ENCODE results near the gene IGFBP4.

The IGFBP4 gene

DNA sequence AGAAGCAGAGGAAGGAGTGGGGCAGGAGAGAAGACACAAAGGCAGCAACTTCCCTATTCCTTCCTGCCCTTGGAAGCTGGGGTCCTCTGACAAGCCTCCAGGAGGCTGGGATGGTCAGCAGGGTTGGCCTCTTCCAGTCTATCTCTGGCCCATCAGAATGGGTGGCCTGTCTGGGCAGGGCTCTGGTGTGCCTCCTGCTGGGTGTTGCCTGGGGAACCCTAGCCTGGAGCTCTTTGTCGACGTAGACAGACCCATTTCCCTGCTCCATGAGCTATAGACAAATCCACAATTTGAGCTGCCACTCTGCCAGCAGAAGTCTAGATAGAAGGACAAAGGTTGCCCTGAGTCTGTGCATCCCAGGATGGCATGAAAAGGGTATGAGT, 11.4 kb downstream of the IGFBP4 start:
- DNase-seq (ENCODE audit: low spot score), result no peak
- in situ Hi-C loops (cut with MboI; ENCODE audit: low pct_unique_long_range_greater_than_20kb, low sequenced_read_pairs, unreplicated experiment), result no loop called here
- TF ChIP-seq CTCF (IDR thresholded peaks at IDR 0.05; ENCODE audit: extremely low read depth, insufficient read depth, missing control alignments), result no peak

DNA sequence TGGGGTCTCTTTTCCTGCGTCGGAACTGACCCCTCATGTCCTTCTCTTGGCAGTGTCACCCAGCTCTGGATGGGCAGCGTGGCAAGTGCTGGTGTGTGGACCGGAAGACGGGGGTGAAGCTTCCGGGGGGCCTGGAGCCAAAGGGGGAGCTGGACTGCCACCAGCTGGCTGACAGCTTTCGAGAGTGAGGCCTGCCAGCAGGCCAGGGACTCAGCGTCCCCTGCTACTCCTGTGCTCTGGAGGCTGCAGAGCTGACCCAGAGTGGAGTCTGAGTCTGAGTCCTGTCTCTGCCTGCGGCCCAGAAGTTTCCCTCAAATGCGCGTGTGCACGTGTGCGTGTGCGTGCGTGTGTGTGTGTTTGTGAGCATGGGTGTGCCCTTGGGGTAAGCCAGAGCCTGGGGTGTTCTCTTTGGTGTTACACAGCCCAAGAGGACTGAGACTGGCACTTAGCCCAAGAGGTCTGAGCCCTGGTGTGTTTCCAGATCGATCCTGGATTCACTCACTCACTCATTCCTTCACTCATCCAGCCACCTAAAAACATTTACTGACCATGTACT, 13.2 kb downstream of the IGFBP4 start:
- DNase-seq (ENCODE audit: low spot score), result no peak
- TF ChIP-seq CTCF (IDR thresholded peaks at IDR 0.05; ENCODE audit: extremely low read depth, insufficient read depth, missing control alignments), result no peak
- in situ Hi-C loops (cut with MboI; ENCODE audit: low pct_unique_long_range_greater_than_20kb, low sequenced_read_pairs, unreplicated experiment), result no loop called here

GRCh38 chr17:40457369-40457768, 14.1 kb downstream of the IGFBP4 start:
- in situ Hi-C loops (cut with MboI; ENCODE audit: low pct_unique_long_range_greater_than_20kb, low sequenced_read_pairs, unreplicated experiment), result no loop called here
- DNase-seq (ENCODE audit: low spot score), result no peak
- no peak for TF ChIP-seq CTCF (IDR thresholded peaks at IDR 0.05; ENCODE audit: extremely low read depth, insufficient read depth, missing control alignments)

GRCh38 chr17:40457964-40458791, 14.9 kb downstream of the IGFBP4 start:
- in situ Hi-C loops (cut with MboI; ENCODE audit: low pct_unique_long_range_greater_than_20kb, low sequenced_read_pairs, unreplicated experiment), result no loop called here
- DNase-seq (ENCODE audit: low spot score), result no peak
- no peak for TF ChIP-seq CTCF (IDR thresholded peaks at IDR 0.05; ENCODE audit: extremely low read depth, insufficient read depth, missing control alignments)

- DNase-seq (ENCODE audit: low spot score), result no peak
- TF ChIP-seq CTCF (IDR thresholded peaks at IDR 0.05; ENCODE audit: extremely low read depth, insufficient read depth, missing control alignments), result no peak
- in situ Hi-C loops (cut with MboI; ENCODE audit: low pct_unique_long_range_greater_than_20kb, low sequenced_read_pairs, unreplicated experiment), result no loop called here
Measured at GRCh38 chr17:40458851-40459482, 15.7 kb downstream of the IGFBP4 start.

GRCh38 chr17:40459636-40460603, 16.7 kb downstream of the IGFBP4 start:
- in situ Hi-C loops (cut with MboI; ENCODE audit: low pct_unique_long_range_greater_than_20kb, low sequenced_read_pairs, unreplicated experiment), result no loop called here
- no peak for TF ChIP-seq CTCF (IDR thresholded peaks at IDR 0.05; ENCODE audit: extremely low read depth, insufficient read depth, missing control alignments)
- DNase-seq (ENCODE audit: low spot score), result no peak

Data from GM13977 (cell line).